ENCODE results near the gene DUOXA1.
"Not testable (repeated sequence)": the region's sequence is repeated elsewhere in the genome, so short reads cannot be mapped to it uniquely, and the experiment has no call there.

The DUOXA1 gene

DNA sequence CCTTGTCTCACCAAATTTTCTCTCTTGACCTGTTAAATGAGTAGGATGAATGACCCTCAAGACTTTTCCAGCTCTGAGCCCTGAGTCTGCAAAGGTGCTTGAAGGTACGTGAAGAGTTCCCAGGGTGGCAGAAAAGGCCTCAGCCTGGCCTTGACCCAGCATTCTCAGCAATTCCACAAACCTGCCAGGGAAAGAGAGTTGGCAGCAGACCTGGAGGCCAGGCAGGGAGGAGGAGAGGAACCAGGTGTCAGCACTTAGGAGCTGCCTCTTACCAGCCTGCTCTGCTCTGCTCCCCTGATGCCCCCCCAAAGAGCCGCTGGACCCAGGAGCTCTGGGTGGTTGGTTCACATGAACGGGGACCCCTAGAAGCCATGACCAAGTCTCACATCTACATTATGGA, 49.1 kb downstream of the DUOXA1 start:
- H3K27ac Mint-ChIP-seq; H3K4me1 Mint-ChIP-seq; ATAC-seq; H3K9me3 Mint-ChIP-seq; DNase-seq (ENCODE audit: low spot score in 2 of 2); H3K36me3 Mint-ChIP-seq; H3K4me3 Mint-ChIP-seq: not testable (repeated sequence)

GRCh38 chr15:45079628-45080246, 49.9 kb downstream of the DUOXA1 start:
- not testable (repeated sequence) for DNase-seq (ENCODE audit: low spot score in 2 of 2); H3K4me1 Mint-ChIP-seq; H3K36me3 Mint-ChIP-seq; H3K27ac Mint-ChIP-seq; H3K9me3 Mint-ChIP-seq; ATAC-seq; H3K4me3 Mint-ChIP-seq

- not testable (repeated sequence) for H3K9me3 Mint-ChIP-seq; H3K36me3 Mint-ChIP-seq; H3K4me1 Mint-ChIP-seq; H3K4me3 Mint-ChIP-seq; DNase-seq (ENCODE audit: low spot score in 2 of 2); H3K27ac Mint-ChIP-seq; ATAC-seq
Measured at GRCh38 chr15:45079201-45079600, 50.5 kb downstream of the DUOXA1 start.

DNA sequence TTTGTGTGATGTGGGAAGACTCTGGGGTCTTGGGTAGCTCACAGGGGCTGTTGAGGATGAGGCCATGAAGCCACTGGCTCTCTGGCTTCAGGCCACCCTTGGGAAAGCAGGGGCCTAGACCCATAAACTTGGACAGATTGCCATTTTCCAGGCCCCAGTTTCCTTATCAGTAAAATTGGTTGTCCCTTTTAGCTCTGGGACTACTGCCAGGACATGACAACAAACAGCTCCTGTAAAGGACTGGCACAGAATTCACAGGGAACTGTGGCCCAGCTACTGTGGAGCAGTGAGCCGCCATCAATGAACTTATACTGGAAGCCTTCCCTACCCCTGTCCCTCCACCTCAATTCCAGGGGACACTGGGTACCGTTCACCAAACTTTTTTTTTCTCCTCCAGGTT, 52.3 kb downstream of the DUOXA1 start:
- not testable (repeated sequence) for H3K4me1 Mint-ChIP-seq; H3K27ac Mint-ChIP-seq; H3K4me3 Mint-ChIP-seq; ATAC-seq; H3K36me3 Mint-ChIP-seq; DNase-seq (ENCODE audit: low spot score in 2 of 2); H3K9me3 Mint-ChIP-seq

GRCh38 chr15:45075440-45076320, 54.0 kb downstream of the DUOXA1 start:
- not testable (repeated sequence) for H3K4me3 Mint-ChIP-seq; H3K27ac Mint-ChIP-seq; H3K9me3 Mint-ChIP-seq; H3K36me3 Mint-ChIP-seq; DNase-seq (ENCODE audit: low spot score in 2 of 2); H3K4me1 Mint-ChIP-seq
- ATAC-seq: peak; percentile 41

DNA sequence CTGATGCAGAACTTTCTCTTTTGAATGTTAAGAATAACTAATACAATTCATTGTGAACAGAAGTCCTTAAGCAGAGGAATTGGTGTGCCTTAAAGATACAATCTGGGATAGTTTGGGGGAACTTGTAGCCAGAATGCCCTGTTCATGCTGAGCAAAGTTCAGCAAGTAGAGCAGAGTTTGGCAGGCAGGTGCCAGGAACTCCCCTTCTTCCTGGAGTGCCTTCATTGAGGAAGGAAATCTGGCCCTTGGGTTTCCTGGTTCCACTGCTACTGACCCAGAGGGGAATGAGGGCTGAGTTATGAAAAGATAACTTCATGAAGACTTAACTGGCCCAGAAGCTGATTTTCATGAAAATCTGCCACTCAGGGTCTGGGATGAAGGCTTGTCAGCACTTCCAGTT, 56.1 kb downstream of the DUOXA1 start:
- not testable (repeated sequence) for H3K27ac Mint-ChIP-seq; H3K4me3 Mint-ChIP-seq; DNase-seq (ENCODE audit: low spot score in 2 of 2); H3K9me3 Mint-ChIP-seq; H3K4me1 Mint-ChIP-seq; ATAC-seq; H3K36me3 Mint-ChIP-seq

DNA sequence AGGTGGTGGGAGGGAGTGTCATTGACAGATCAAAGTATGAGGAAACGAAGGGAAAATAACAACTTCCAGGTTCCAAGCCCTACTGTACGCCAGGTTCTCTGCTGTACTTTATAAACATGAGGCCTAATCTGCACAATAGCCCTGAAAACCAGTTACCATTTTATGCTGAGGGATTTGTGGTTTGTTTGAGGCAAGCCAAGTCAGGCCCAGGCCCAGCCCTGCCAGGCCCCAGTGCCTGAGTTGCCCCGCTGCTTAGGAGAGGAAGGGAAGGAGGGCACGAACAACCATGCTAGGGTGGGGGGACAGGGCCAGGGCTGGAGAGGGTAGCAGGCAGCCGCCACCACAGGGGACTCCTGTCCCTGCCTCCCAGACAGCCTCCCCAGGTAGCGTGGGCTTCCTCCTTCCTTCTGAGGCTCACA, 59.7 kb downstream of the DUOXA1 start:
- not testable (repeated sequence) for H3K27ac Mint-ChIP-seq, H3K4me1 Mint-ChIP-seq
- peak; percentile 8 for ATAC-seq

More for the DNA sequence above, 59.7 kb downstream of the DUOXA1 start:
- not testable (repeated sequence) for H3K4me3 Mint-ChIP-seq; H3K9me3 Mint-ChIP-seq; DNase-seq (ENCODE audit: low spot score in 2 of 2)
- H3K36me3 Mint-ChIP-seq: peaks cover 24% of the 10 kb centered on the region
